Thoracic aorta (tissue), 2 donors: ENCODE data around the gene KIF18B. TPM values are rescaled to one million over a fixed set of nuclear protein-coding genes. Genes with fewer than 3 reads are reported as not detected.
"Not testable (repeated sequence)": the region's sequence is repeated elsewhere in the genome, so short reads cannot be mapped to it uniquely, and the experiment has no call there.

Experiments
- ATAC-seq: fragments of 150-250 bp; one replicate; pipeline ENCODE4 v1.8.0; 2017; ENCODE audit warnings: low read depth; ENCODE audit not compliant: insufficient number of reproducible peaks, low FRiP score
- DNase-seq: peaks from one replicate; pipeline ENCODE4 v3.0.0-alpha.2; 2020; ENCODE audit warnings: low spot score
- H3K27ac ChIP-seq, 2 donors: fragments of 200-600 bp; sonication (generic); 1 replicate in 1 of 2; 2 replicates in 1 of 2; pipeline ENCODE4 v1.5.1; 2016; ENCODE audit warnings: mild to moderate bottlenecking in 2 of 2, moderate library complexity in 2 of 2
- H3K27me3 ChIP-seq: fragments of 200-600 bp; sonication (generic); replicated peaks from 2 replicates; pipeline ENCODE4 v1.6.0; 2016; ENCODE audit warnings: mild to moderate bottlenecking; ENCODE audit not compliant: insufficient read depth
- H3K36me3 ChIP-seq: fragments of 200-600 bp; sonication (generic); one replicate; pipeline ENCODE4 v1.5.1; 2016
- H3K4me1 ChIP-seq, 2 donors: fragments of 200-600 bp; sonication (generic); 1 replicate in 1 of 2; 2 replicates in 1 of 2; pipeline versions ENCODE4 v1.5.1 to v1.6.0; 2016; ENCODE audit warnings: low read depth in 2 of 2, mild to moderate bottlenecking in 1 of 2; ENCODE audit not compliant: control insufficient read depth in 1 of 2
- H3K4me3 ChIP-seq: fragments of 200-600 bp; sonication (generic); 2 replicates; pipeline ENCODE4 v1.5.1; 2016; ENCODE audit warnings: mild to moderate bottlenecking
- H3K9me3 ChIP-seq: fragments of 200-600 bp; sonication (generic); 2 replicates; pipeline ENCODE4 v1.5.1; 2016
- total RNA-seq, 2 donors: library from RNA; depleted of rRNA; stranded (reverse); fragments of >200 nt; gene quantifications; one replicate each; pipeline versions ENCODE4 v1.1.0 to v1.2.3, GENCODE V29; 2016
- TF ChIP-seq, protein P1 (sequence below): fragments of 200-600 bp; sonication (generic); IDR thresholded peaks from one replicate; pipeline ENCODE4 v1.5.1; 2019; ENCODE audit warnings: antibody characterized with exemption

KIF18B gene
- total RNA-seq, 2 donors from 2014 or later: 2.0 TPM; not detected in 1

- TF ChIP-seq, protein P1, sequence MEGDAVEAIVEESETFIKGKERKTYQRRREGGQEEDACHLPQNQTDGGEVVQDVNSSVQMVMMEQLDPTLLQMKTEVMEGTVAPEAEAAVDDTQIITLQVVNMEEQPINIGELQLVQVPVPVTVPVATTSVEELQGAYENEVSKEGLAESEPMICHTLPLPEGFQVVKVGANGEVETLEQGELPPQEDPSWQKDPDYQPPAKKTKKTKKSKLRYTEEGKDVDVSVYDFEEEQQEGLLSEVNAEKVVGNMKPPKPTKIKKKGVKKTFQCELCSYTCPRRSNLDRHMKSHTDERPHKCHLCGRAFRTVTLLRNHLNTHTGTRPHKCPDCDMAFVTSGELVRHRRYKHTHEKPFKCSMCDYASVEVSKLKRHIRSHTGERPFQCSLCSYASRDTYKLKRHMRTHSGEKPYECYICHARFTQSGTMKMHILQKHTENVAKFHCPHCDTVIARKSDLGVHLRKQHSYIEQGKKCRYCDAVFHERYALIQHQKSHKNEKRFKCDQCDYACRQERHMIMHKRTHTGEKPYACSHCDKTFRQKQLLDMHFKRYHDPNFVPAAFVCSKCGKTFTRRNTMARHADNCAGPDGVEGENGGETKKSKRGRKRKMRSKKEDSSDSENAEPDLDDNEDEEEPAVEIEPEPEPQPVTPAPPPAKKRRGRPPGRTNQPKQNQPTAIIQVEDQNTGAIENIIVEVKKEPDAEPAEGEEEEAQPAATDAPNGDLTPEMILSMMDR: no peak
- Histone ChIP-seq H3K4me1 (peaks cover 3 to 6% of the 10 kb centered on the region in 2 donors), H3K36me3 (no peaks in the 10 kb centered on the region), H3K27ac (no peak overlapping the region), H3K4me3 (no peak overlapping the region), H3K27me3 (no peaks in the 10 kb centered on the region), H3K9me3 (no peaks in the 10 kb centered on the region)
- ATAC-seq (no peak), DNase-seq (no peak)
These were observed 9.7 kb upstream of the KIF18B start for GRCh38 chr17:44956998-44957981.

GRCh38 chr17:44955674-44956425 lies 8.3 kb upstream of the KIF18B start:
- ATAC-seq: no peak

GRCh38 chr17:44952946-44953475 lies 5.4 kb upstream of the KIF18B start:
- Histone ChIP-seq H3K36me3 (no peaks in the 10 kb centered on the region), H3K27me3 (no peaks in the 10 kb centered on the region), H3K4me3 (no peak overlapping the region), H3K4me1 (peaks cover 3 to 4% of the 10 kb centered on the region in 2 donors), H3K9me3 (no peaks in the 10 kb centered on the region), H3K27ac (no peak overlapping the region)
- DNase-seq: no peak
- no peak for ATAC-seq
- TF ChIP-seq, protein P1: no peak

More at GRCh38 chr17:44955674-44956425, 8.3 kb upstream of the KIF18B start:
- Histone ChIP-seq H3K9me3 (no peaks in the 10 kb centered on the region), H3K27me3 (no peaks in the 10 kb centered on the region), H3K4me1 (peaks cover 3 to 6% of the 10 kb centered on the region in 2 donors), H3K36me3 (no peaks in the 10 kb centered on the region), H3K27ac (no peak overlapping the region), H3K4me3 (no peak overlapping the region)
- TF ChIP-seq, protein P1: no peak
- no peak for DNase-seq

DNA sequence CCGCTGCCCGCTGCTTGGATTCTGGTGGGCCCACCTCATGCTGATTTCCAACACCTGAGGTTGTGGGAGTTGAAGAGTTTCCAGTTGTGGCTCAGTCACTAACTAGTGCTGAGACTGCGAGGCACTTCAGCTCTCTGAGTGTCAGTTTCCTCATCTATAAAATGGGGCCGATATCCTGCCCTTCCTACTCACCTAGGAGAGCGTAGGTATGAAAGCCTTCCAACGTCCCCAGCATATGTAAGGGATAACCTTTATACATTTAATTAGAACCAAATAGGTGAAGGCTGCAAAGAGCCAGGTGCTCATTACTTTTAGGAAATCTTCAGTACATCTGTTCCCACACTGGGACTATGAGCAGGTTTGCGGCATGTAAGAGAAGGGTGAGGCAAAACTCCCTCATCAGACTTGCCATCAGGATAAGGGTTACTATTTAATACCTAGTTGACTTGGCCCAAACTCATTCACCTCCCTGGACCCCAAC lies 782 bp upstream of the KIF18B start:
- H3K9me3 ChIP-seq: no peaks in the 10 kb centered on the region
- peak overlapping the region; percentile 71 for H3K4me3 ChIP-seq
- TF ChIP-seq, protein P1: no peak
- H3K27me3 ChIP-seq: no peaks in the 10 kb centered on the region
- H3K27ac ChIP-seq: no peak overlapping the region
- DNase-seq (no peak), ATAC-seq (no peak)
- no peaks in the 10 kb centered on the region for H3K36me3 ChIP-seq
- peaks cover 8 to 13% of the 10 kb centered on the region in 2 donors for H3K4me1 ChIP-seq

DNA sequence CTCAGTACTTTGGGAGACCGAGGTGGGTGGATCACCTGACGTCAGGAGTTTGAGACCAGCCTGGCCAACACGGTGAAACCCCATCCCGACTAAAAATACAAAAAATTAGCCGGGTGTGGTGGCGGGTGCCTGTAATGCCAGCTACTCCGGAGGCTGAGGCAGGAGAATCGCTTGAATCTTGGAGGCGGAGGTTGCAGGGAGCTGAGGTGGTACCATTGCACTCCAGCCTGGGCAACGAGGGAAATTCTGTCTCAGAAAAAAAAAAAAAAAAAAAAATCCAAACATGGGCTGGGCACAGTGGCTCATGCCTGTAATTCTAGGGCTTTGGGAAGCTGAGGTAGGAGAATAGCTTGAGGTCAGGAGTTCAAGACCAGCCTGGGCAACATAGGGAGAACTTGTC lies 1.9 kb downstream of the KIF18B start:
- not testable (repeated sequence) for ATAC-seq, DNase-seq

More for the DNA sequence above, 1.9 kb downstream of the KIF18B start:
- not testable (repeated sequence) for H3K36me3 ChIP-seq, H3K27ac ChIP-seq, H3K27me3 ChIP-seq, H3K9me3 ChIP-seq, H3K4me3 ChIP-seq
- H3K4me1 ChIP-seq: peaks cover 8 to 13% of the 10 kb centered on the region in 2 donors
